GM19240 (cell line): ENCODE data around the gene SORCS3.

ENCODE experiments used
- DNase-seq: peaks from one replicate; pipeline ENCODE4 v3.0.0; 2011; ENCODE audit warnings: low spot score; ENCODE audit not compliant: insufficient read length

Gene SORCS3

GRCh38 chr10:104993085-104993484 is 352.0 kb downstream of the SORCS3 start:
- DNase-seq: no peak

DNA sequence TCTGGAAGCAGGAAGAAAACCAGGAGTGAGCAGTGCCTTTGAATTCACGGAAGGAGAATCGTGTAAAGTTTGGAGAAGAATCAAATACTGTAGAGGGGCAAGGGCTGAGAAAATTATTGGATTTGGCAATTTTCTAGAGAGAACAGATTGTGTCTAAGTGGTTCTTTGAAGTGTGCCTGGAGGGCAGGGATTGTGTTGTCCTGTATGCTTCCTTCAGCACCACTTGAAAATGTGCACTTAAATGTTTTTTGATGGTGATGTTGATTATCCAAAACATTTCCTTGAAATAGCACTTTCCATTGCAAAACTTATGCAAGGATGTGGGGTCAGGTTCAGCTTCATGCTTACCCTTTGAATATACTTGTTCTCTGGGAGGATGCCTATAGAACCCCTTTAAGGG is 360.2 kb downstream of the SORCS3 start:
- no peak for DNase-seq

DNA sequence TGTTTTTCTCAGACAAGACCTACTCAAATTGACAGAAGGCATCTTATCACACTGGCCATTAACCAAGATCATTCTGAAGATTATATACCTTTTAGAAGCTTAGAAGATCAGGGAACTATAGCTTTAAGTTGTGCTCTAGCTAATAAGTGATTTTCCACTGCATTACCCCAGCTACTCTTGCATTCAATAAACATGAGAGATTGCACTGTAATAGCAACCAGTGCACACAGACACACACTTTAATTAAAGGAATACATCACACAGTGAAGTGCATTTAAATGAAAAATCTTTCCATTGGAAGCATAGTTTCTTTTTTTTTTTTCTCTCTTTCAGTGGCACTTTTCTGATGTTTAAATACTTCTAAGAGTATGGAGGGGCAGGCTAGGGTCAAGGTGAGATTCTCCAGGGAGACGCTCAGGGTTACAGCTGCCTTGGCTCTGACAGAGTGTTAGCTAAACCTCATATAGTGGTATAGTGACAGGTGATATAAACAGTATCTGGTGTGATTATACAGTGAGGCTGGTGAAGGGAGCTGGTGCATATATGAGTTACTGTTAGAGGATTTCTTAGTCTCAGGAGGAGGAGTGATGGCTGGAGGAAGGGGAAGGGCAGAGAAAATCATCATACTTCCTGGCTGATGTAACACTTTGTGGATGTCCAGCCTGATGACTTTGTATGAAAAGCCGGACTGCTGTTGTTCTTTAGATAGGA is 369.5 kb downstream of the SORCS3 start:
- no peak for DNase-seq

- no peak for DNase-seq
These were observed 376.0 kb downstream of the SORCS3 start for GRCh38 chr10:105017116-105017515.

- DNase-seq: no peak
These were observed 376.6 kb downstream of the SORCS3 start for GRCh38 chr10:105017691-105018090.

GRCh38 chr10:105023211-105024111 is 382.4 kb downstream of the SORCS3 start:
- DNase-seq: no peak

- DNase-seq: no peak
These were observed 383.1 kb downstream of the SORCS3 start for GRCh38 chr10:105024184-105024583.

DNA sequence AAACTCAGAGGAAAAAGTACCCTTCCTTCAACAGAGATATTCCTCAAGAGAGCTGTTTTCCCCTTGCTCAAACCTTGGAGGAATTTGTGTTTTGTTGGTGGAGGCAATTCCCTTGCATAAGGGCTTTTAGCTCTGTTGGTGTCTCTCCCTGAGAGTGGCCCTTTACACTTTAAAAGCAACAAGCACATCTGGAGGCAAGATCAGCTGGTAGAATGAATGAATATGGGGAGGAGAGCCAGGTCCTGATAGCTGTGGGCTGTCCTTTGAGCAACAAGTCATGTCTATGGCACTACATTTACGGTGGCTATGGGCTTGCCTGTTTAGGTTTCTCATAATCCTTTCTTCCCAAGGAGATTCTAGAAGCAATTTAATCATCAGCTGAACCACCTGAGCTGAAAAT is 384.0 kb downstream of the SORCS3 start:
- DNase-seq: no peak

- no peak for DNase-seq
These were observed 385.5 kb downstream of the SORCS3 start for GRCh38 chr10:105026566-105026965.

GRCh38 chr10:105029286-105029685 is 388.2 kb downstream of the SORCS3 start:
- no peak for DNase-seq

GRCh38 chr10:105037022-105037421 is 395.9 kb downstream of the SORCS3 start:
- no peak for DNase-seq

DNA sequence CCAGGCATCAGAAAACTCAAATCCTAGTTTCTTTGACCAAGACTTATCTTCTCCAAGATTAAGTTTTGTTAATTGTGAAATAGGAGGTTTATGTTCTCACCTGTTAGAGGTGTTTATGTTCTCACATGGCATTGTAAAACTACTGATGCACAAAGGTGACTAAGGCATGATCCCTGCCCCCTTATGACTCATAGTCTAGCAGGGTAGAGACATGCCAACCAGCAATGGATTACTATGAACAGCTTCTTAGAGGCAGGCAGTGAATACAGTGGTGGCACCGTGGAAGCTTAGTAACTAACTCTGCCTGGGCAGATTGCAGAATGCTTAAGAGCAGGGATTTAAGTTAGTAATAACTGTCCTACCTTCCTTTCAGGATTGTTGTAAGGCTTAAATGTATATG is 400.9 kb downstream of the SORCS3 start:
- DNase-seq: no peak

GRCh38 chr10:105042906-105043552 is 401.9 kb downstream of the SORCS3 start:
- no peak for DNase-seq

GRCh38 chr10:105044902-105045301 is 403.8 kb downstream of the SORCS3 start:
- DNase-seq: no peak

DNA sequence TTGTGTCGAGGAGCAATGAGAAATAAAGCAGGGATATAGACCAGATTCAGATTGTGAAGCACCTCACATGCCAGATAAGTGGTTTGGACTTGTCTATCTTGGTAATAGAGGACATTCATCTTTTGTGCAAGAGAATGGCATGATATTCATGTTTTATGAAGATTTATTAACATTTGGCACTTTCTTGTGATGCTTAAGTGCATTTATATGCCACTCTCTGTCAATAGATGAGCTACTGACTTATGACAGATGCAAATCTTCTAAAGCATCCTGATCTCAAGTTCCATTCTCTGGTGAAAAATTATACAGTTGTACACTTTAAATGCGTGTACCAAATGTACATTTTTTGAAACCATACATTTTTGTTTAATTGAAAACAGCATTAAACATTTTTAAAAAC is 415.3 kb downstream of the SORCS3 start:
- DNase-seq: no peak

DNA sequence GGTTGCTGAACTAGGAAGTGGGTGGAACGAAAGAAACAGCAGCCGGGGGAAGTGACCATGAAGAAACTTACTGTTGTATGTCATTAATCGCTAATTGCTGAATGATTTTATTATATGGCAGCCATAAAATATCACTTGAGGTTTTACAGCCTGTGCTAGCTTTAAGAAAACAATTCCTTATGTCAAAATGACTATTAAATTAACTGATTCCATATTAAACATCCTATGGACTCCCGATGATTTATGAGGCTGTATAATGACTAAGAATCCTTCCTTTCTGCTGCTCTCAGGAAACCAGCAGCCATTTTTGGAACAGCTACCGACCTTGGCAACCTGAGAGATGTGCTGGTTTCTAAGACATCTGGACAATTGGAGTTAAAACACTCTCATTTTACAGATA is 421.9 kb downstream of the SORCS3 start:
- no peak for DNase-seq

DNA sequence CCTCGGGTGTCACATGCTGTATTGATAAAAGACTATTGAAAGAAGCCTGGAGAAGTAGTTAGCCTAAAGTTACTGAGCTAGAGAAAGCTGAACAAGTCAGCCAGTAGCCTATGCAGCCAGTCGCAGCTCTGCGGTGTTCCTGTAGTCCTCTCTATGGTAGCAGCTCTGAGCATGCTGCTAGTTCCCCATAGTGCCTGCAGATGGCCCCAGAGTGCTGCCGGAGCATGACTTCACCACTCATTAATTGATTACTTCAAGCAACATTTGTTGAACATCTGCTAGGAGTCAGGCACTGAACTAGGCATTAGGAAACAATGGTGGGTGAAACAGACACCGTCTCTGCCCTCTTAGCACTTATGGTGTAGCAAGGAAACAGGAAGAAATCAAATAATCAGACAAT is 422.7 kb downstream of the SORCS3 start:
- no peak for DNase-seq

GRCh38 chr10:105068497-105068896 is 427.4 kb downstream of the SORCS3 start:
- DNase-seq: no peak

GRCh38 chr10:105070249-105070648 is 429.2 kb downstream of the SORCS3 start:
- no peak for DNase-seq

GRCh38 chr10:105070952-105071351 is 429.9 kb downstream of the SORCS3 start:
- DNase-seq: no peak

GRCh38 chr10:105071980-105072379 is 430.9 kb downstream of the SORCS3 start:
- no peak for DNase-seq

- no peak for DNase-seq
These were observed 432.9 kb downstream of the SORCS3 start for GRCh38 chr10:105073999-105074398.
